ENCODE measurements around the gene PRKCH. TPM values are rescaled to one million over a fixed set of nuclear protein-coding genes. Genes with fewer than 3 reads are reported as not detected.

Gene PRKCH
- total RNA-seq, 1 experiment from 2014 or later: 10.3 TPM

- TF ChIP-seq ZBTB21 (CRISPR knock-in tag; IDR thresholded peaks at IDR 0.05; ENCODE audit: borderline replicate concordance) (no peak), GTF2I (CRISPR knock-in tag; conservative IDR thresholded peaks at IDR 0.05) (no peak)
- TF ChIP-seq, protein P1, sequence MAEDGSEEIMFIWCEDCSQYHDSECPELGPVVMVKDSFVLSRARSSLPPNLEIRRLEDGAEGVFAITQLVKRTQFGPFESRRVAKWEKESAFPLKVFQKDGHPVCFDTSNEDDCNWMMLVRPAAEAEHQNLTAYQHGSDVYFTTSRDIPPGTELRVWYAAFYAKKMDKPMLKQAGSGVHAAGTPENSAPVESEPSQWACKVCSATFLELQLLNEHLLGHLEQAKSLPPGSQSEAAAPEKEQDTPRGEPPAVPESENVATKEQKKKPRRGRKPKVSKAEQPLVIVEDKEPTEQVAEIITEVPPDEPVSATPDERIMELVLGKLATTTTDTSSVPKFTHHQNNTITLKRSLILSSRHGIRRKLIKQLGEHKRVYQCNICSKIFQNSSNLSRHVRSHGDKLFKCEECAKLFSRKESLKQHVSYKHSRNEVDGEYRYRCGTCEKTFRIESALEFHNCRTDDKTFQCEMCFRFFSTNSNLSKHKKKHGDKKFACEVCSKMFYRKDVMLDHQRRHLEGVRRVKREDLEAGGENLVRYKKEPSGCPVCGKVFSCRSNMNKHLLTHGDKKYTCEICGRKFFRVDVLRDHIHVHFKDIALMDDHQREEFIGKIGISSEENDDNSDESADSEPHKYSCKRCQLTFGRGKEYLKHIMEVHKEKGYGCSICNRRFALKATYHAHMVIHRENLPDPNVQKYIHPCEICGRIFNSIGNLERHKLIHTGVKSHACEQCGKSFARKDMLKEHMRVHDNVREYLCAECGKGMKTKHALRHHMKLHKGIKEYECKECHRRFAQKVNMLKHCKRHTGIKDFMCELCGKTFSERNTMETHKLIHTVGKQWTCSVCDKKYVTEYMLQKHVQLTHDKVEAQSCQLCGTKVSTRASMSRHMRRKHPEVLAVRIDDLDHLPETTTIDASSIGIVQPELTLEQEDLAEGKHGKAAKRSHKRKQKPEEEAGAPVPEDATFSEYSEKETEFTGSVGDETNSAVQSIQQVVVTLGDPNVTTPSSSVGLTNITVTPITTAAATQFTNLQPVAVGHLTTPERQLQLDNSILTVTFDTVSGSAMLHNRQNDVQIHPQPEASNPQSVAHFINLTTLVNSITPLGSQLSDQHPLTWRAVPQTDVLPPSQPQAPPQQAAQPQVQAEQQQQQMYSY (CRISPR knock-in tag; IDR thresholded peaks at IDR 0.05): no peak
Observed at GRCh38 chr14:61556455-61556854, 235.1 kb downstream of the PRKCH start (continued).

DNA sequence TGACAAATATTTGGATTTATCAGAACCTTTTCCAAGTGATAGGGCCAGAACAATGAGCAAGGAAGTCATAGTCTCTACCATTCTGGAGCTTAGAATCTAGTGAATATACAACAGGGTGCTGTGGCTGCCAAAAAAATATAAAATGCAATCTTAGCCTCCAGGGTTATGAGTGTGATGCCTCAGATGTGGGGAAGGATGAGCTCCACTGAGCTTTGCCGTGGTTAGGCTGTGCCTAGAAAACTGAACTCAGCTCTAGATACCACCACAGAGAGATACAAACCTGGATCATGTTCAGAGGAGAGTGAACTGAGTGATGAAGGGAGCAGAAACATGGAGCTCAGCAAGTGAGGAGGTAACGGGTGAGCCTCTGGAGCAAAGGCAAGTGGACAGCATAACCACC, 235.9 kb downstream of the PRKCH start:
- H3K27ac Mint-ChIP-seq: no peak overlapping the region
- DNase-seq (ENCODE audit: low spot score) (no peak), ATAC-seq (no peak)
- peaks cover 33% of the 10 kb centered on the region for H3K4me1 Mint-ChIP-seq
- H3K27me3 Mint-ChIP-seq (ENCODE audit: low read depth): no peaks in the 10 kb centered on the region; the same call in 1 of the 2 replicates
- H3K4me3 Mint-ChIP-seq: no peak overlapping the region
- ChIA-PET CTCF (no interaction called here), POLR2A (no interaction called here)
- no peaks in the 10 kb centered on the region for H3K36me3 Mint-ChIP-seq
- peaks cover 6% of the 10 kb centered on the region for H3K9me3 Mint-ChIP-seq
- TF ChIP-seq, protein P2, sequence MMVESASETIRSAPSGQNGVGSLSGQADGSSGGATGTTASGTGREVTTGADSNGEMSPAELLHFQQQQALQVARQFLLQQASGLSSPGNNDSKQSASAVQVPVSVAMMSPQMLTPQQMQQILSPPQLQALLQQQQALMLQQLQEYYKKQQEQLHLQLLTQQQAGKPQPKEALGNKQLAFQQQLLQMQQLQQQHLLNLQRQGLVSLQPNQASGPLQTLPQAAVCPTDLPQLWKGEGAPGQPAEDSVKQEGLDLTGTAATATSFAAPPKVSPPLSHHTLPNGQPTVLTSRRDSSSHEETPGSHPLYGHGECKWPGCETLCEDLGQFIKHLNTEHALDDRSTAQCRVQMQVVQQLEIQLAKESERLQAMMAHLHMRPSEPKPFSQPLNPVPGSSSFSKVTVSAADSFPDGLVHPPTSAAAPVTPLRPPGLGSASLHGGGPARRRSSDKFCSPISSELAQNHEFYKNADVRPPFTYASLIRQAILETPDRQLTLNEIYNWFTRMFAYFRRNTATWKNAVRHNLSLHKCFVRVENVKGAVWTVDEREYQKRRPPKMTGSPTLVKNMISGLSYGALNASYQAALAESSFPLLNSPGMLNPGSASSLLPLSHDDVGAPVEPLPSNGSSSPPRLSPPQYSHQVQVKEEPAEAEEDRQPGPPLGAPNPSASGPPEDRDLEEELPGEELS (CRISPR knock-in tag; IDR thresholded peaks at IDR 0.05): no peak
- no peak for TF ChIP-seq ESRRA (CRISPR knock-in tag; IDR thresholded peaks at IDR 0.05; ENCODE audit: borderline replicate concordance)
- TF ChIP-seq, protein P3, sequence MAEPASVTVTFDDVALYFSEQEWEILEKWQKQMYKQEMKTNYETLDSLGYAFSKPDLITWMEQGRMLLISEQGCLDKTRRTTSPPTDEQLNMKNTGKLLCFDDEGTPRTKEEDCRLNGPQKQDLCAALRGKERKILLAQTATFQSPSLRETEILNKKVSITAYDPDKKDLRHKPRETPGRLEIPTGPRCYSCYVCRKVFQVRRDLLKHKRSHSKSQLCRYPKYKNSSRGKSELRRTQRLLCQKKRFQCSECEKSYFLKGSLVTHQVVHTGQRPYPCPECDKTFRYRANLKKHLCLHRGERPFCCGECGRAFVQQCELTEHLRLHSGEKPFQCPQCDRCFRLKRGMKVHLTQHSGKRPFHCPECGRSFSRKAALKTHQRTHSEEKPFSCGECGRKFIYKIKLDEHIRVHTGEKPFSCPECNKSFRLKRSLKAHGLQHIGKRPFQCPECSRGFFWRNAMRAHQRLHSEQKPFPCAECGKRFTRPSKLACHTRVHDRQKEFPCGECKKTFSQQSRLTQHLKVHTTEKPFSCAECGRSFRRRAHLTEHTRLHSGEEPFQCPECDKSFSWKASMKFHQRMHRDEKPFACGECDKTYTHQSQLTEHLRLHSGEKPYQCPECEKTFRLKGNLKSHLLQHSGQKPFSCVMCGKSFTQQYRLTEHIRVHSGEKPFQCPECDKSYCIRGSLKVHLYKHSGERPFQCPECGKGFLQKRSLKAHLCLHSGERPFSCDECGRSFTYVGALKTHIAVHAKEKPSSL (CRISPR knock-in tag; conservative IDR thresholded peaks at IDR 0.05): no peak
- TF ChIP-seq, protein P4, sequence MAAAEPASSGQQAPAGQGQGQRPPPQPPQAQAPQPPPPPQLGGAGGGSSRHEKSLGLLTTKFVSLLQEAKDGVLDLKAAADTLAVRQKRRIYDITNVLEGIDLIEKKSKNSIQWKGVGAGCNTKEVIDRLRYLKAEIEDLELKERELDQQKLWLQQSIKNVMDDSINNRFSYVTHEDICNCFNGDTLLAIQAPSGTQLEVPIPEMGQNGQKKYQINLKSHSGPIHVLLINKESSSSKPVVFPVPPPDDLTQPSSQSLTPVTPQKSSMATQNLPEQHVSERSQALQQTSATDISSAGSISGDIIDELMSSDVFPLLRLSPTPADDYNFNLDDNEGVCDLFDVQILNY (CRISPR knock-in tag; IDR thresholded peaks at IDR 0.05): no peak
- no peak for TF ChIP-seq TEAD1 (CRISPR knock-in tag; IDR thresholded peaks at IDR 0.05)
- TF ChIP-seq, protein P5, sequence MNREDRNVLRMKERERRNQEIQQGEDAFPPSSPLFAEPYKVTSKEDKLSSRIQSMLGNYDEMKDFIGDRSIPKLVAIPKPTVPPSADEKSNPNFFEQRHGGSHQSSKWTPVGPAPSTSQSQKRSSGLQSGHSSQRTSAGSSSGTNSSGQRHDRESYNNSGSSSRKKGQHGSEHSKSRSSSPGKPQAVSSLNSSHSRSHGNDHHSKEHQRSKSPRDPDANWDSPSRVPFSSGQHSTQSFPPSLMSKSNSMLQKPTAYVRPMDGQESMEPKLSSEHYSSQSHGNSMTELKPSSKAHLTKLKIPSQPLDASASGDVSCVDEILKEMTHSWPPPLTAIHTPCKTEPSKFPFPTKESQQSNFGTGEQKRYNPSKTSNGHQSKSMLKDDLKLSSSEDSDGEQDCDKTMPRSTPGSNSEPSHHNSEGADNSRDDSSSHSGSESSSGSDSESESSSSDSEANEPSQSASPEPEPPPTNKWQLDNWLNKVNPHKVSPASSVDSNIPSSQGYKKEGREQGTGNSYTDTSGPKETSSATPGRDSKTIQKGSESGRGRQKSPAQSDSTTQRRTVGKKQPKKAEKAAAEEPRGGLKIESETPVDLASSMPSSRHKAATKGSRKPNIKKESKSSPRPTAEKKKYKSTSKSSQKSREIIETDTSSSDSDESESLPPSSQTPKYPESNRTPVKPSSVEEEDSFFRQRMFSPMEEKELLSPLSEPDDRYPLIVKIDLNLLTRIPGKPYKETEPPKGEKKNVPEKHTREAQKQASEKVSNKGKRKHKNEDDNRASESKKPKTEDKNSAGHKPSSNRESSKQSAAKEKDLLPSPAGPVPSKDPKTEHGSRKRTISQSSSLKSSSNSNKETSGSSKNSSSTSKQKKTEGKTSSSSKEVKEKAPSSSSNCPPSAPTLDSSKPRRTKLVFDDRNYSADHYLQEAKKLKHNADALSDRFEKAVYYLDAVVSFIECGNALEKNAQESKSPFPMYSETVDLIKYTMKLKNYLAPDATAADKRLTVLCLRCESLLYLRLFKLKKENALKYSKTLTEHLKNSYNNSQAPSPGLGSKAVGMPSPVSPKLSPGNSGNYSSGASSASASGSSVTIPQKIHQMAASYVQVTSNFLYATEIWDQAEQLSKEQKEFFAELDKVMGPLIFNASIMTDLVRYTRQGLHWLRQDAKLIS (CRISPR knock-in tag; IDR thresholded peaks at IDR 0.05; ENCODE audit: borderline replicate concordance): no peak
- TF ChIP-seq JUN (CRISPR knock-in tag; IDR thresholded peaks at IDR 0.05): no peak
- no peak for TF ChIP-seq ZNF232 (CRISPR knock-in tag; IDR thresholded peaks at IDR 0.05)
- TF ChIP-seq, protein P6, sequence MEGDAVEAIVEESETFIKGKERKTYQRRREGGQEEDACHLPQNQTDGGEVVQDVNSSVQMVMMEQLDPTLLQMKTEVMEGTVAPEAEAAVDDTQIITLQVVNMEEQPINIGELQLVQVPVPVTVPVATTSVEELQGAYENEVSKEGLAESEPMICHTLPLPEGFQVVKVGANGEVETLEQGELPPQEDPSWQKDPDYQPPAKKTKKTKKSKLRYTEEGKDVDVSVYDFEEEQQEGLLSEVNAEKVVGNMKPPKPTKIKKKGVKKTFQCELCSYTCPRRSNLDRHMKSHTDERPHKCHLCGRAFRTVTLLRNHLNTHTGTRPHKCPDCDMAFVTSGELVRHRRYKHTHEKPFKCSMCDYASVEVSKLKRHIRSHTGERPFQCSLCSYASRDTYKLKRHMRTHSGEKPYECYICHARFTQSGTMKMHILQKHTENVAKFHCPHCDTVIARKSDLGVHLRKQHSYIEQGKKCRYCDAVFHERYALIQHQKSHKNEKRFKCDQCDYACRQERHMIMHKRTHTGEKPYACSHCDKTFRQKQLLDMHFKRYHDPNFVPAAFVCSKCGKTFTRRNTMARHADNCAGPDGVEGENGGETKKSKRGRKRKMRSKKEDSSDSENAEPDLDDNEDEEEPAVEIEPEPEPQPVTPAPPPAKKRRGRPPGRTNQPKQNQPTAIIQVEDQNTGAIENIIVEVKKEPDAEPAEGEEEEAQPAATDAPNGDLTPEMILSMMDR (IDR thresholded peaks at IDR 0.05): no peak
- TF ChIP-seq, protein P7, sequence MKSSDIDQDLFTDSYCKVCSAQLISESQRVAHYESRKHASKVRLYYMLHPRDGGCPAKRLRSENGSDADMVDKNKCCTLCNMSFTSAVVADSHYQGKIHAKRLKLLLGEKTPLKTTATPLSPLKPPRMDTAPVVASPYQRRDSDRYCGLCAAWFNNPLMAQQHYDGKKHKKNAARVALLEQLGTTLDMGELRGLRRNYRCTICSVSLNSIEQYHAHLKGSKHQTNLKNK (CRISPR knock-in tag; IDR thresholded peaks at IDR 0.05): no peak
- no peak for TF ChIP-seq ZBTB21 (CRISPR knock-in tag; IDR thresholded peaks at IDR 0.05; ENCODE audit: borderline replicate concordance)
- TF ChIP-seq, protein P8, sequence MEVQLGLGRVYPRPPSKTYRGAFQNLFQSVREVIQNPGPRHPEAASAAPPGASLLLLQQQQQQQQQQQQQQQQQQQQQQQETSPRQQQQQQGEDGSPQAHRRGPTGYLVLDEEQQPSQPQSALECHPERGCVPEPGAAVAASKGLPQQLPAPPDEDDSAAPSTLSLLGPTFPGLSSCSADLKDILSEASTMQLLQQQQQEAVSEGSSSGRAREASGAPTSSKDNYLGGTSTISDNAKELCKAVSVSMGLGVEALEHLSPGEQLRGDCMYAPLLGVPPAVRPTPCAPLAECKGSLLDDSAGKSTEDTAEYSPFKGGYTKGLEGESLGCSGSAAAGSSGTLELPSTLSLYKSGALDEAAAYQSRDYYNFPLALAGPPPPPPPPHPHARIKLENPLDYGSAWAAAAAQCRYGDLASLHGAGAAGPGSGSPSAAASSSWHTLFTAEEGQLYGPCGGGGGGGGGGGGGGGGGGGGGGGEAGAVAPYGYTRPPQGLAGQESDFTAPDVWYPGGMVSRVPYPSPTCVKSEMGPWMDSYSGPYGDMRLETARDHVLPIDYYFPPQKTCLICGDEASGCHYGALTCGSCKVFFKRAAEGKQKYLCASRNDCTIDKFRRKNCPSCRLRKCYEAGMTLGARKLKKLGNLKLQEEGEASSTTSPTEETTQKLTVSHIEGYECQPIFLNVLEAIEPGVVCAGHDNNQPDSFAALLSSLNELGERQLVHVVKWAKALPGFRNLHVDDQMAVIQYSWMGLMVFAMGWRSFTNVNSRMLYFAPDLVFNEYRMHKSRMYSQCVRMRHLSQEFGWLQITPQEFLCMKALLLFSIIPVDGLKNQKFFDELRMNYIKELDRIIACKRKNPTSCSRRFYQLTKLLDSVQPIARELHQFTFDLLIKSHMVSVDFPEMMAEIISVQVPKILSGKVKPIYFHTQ (CRISPR knock-in tag; IDR thresholded peaks at IDR 0.05): no peak
- no peak for TF ChIP-seq TP53 (CRISPR knock-in tag; IDR thresholded peaks at IDR 0.05)
- TF ChIP-seq GABPB1 (CRISPR knock-in tag; IDR thresholded peaks at IDR 0.05): no peak

Measured in WTC11 (cell line).